ENCODE data around the gene CLEC4M. TPM values are rescaled to one million over a fixed set of nuclear protein-coding genes. Genes with fewer than 3 reads are reported as not detected.
"Not testable (repeated sequence)": the region's sequence is repeated elsewhere in the genome, so short reads cannot be mapped to it uniquely, and the experiment has no call there.

CLEC4M gene
- polyA plus RNA-seq, 2 donors: 0.04 TPM; not detected in 1

DNA sequence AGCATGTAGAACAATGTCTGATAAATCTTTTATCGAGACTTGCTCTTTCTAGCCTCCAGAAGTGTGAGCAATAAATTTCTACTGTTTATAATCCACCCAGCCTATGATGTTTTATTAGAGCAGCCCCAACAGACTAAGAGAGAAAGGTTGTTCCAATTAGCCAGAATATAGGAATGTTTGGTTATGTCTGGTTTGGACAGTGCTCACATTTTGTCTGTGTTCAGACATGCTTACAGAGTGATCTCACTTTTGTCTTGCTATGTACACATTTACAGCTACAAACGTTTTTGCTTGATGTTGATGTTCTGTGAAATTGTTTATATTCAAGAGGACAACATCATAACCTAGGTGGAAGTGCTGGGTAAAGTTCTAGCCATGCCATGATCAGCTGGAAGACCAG is 48.9 kb downstream of the CLEC4M start:
- no peaks in the 10 kb centered on the region for H3K4me1 ChIP-seq (ENCODE audit: control insufficient read depth in 2 of 2, insufficient read depth in 2 of 2, low read length in 1 of 2)
- no peaks in the 10 kb centered on the region for H3K27me3 ChIP-seq (ENCODE audit: control insufficient read depth in 1 of 2, insufficient read depth in 2 of 2, low read length in 2 of 2)
- no peaks in the 10 kb centered on the region for H3K36me3 ChIP-seq (ENCODE audit: control insufficient read depth in 2 of 2, insufficient read depth in 2 of 2, low read length in 1 of 2)
- no peak overlapping the region for H3K27ac ChIP-seq (ENCODE audit: low read depth in 2 of 2, low read length in 1 of 2)
- H3K4me3 ChIP-seq (ENCODE audit: low read depth in 1 of 2, low read length in 2 of 2): no peak overlapping the region
- WGBS, 2 donors: 39 to 40% methylated on average over 2 of the region's 2 CpGs
- peaks cover 2 to 5% of the 10 kb centered on the region in 2 donors for H3K9me3 ChIP-seq (ENCODE audit: control insufficient read depth in 2 of 2, insufficient read depth in 1 of 2, low read depth in 1 of 2, low read length in 1 of 2)

DNA sequence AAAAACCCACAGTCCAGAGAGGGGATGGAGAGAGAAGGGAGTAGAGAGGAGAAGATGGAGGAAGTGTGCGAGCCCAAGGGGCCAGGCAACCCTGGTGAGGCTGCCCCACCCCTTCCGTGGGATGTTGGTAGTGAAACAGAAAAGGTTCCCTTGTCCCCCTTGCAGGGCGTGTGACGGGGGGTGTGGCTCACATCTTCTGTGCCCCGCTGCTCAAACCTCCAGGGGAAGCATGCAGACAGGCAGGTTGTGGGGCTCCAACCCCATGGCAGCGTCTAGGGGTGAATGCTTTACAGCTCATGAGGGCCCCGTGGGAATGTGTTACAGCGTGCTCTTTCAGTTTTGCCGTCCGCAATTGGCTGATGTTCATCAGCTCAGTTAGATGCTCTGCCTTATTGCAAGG is 52.3 kb downstream of the CLEC4M start:
- H3K4me3 ChIP-seq (ENCODE audit: low read depth in 1 of 2, low read length in 2 of 2): no peak overlapping the region
- no peaks in the 10 kb centered on the region for H3K27me3 ChIP-seq (ENCODE audit: control insufficient read depth in 1 of 2, insufficient read depth in 2 of 2, low read length in 2 of 2)
- H3K9me3 ChIP-seq (ENCODE audit: control insufficient read depth in 2 of 2, insufficient read depth in 1 of 2, low read depth in 1 of 2, low read length in 1 of 2): peaks cover 4 to 11% of the 10 kb centered on the region in 2 donors
- no peaks in the 10 kb centered on the region for H3K36me3 ChIP-seq (ENCODE audit: control insufficient read depth in 2 of 2, insufficient read depth in 2 of 2, low read length in 1 of 2)
- no peaks in the 10 kb centered on the region for H3K4me1 ChIP-seq (ENCODE audit: control insufficient read depth in 2 of 2, insufficient read depth in 2 of 2, low read length in 1 of 2)
- WGBS, 2 donors: 42 to 50% methylated on average over 10 of the region's 10 CpGs
- no peak overlapping the region for H3K27ac ChIP-seq (ENCODE audit: low read depth in 2 of 2, low read length in 1 of 2)

DNA sequence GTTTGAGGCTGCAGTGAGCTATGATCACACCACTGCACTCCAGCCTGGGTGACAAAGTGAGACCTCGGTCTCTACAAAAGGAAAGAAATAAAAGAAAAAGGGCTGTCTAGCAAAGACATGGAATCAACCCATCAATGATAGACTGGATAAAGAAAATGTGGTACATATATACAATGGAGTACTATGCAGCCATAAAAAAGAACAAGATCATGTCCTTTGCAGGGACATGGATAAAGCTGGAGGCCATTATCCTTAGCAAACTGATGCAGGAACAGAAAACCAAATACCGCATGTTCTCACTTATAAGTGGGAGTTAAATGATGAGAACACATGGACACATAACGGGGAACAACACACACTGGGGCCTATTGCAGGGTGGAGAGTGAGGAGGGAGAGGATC is 53.0 kb downstream of the CLEC4M start:
- not testable (repeated sequence) for H3K4me1 ChIP-seq (ENCODE audit: control insufficient read depth in 2 of 2, insufficient read depth in 2 of 2, low read length in 1 of 2); H3K4me3 ChIP-seq (ENCODE audit: low read depth in 1 of 2, low read length in 2 of 2); H3K27me3 ChIP-seq (ENCODE audit: control insufficient read depth in 1 of 2, insufficient read depth in 2 of 2, low read length in 2 of 2); H3K27ac ChIP-seq (ENCODE audit: low read depth in 2 of 2, low read length in 1 of 2); H3K36me3 ChIP-seq (ENCODE audit: control insufficient read depth in 2 of 2, insufficient read depth in 2 of 2, low read length in 1 of 2)
- peaks cover 4 to 11% of the 10 kb centered on the region in 2 donors for H3K9me3 ChIP-seq (ENCODE audit: control insufficient read depth in 2 of 2, insufficient read depth in 1 of 2, low read depth in 1 of 2, low read length in 1 of 2)
- 94 to 96% methylated on average over 3 of the region's 3 CpGs for WGBS, 2 donors

DNA sequence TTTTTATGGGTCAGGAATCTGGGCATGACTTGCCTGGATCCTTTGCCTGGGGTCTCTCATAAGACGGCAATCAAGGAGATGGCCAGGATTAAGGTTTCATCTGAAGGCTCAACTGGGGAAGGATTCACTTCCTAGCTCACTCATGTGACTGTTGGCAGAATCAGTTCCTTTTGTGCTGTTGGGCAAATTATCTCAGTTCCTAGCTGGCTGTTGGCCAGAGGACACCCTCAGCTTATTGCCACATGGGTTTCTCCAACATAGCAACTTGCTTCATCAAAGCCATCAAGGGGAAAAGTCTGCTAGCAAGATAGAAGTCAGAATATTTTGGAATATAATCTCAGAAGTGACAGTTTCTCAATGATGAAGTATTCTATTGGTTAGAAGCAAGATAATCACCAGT is 54.8 kb downstream of the CLEC4M start:
- 91 to 96% methylated on average over 1 of the region's 1 CpG for WGBS, 2 donors

DNA sequence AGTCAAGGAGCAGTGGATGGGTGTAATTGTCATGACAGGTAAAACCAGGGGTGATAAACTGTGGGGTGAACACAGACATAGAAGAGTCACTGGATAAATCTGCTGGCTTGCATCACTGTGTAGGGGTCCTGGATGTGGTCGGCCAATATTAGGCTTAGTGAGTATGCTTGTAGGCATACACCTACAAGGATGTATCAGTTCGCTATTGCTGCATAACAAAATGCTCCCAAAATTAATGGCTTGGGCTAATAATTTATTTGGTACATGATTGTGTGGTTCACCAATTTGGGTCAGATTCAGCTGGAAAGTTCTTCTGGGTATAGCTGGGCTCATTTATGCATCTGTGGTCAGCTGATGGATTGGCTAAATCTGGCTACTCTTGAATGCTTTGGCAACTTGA is 55.8 kb downstream of the CLEC4M start:
- Histone ChIP-seq H3K9me3 (ENCODE audit: control insufficient read depth in 2 of 2, insufficient read depth in 1 of 2, low read depth in 1 of 2, low read length in 1 of 2) (peaks cover 2 to 6% of the 10 kb centered on the region in 2 donors), H3K27me3 (ENCODE audit: control insufficient read depth in 1 of 2, insufficient read depth in 2 of 2, low read length in 2 of 2) (no peaks in the 10 kb centered on the region), H3K36me3 (ENCODE audit: control insufficient read depth in 2 of 2, insufficient read depth in 2 of 2, low read length in 1 of 2) (no peaks in the 10 kb centered on the region), H3K4me3 (ENCODE audit: low read depth in 1 of 2, low read length in 2 of 2) (no peak overlapping the region), H3K4me1 (ENCODE audit: control insufficient read depth in 2 of 2, insufficient read depth in 2 of 2, low read length in 1 of 2) (no peaks in the 10 kb centered on the region), H3K27ac (ENCODE audit: low read depth in 2 of 2, low read length in 1 of 2) (no peak overlapping the region)
- 62 to 77% methylated on average over 2 of the region's 2 CpGs for WGBS, 2 donors

More for the DNA sequence above, 54.8 kb downstream of the CLEC4M start:
- H3K4me1 ChIP-seq (ENCODE audit: control insufficient read depth in 2 of 2, insufficient read depth in 2 of 2, low read length in 1 of 2): no peaks in the 10 kb centered on the region
- H3K27me3 ChIP-seq (ENCODE audit: control insufficient read depth in 1 of 2, insufficient read depth in 2 of 2, low read length in 2 of 2): no peaks in the 10 kb centered on the region
- H3K36me3 ChIP-seq (ENCODE audit: control insufficient read depth in 2 of 2, insufficient read depth in 2 of 2, low read length in 1 of 2): no peaks in the 10 kb centered on the region
- no peak overlapping the region for H3K27ac ChIP-seq (ENCODE audit: low read depth in 2 of 2, low read length in 1 of 2)
- H3K4me3 ChIP-seq (ENCODE audit: low read depth in 1 of 2, low read length in 2 of 2): no peak overlapping the region
- H3K9me3 ChIP-seq (ENCODE audit: control insufficient read depth in 2 of 2, insufficient read depth in 1 of 2, low read depth in 1 of 2, low read length in 1 of 2): peaks cover 2 to 6% of the 10 kb centered on the region in 2 donors

Other genes starting within 250 kb of the CLEC4M start
- gene ZNF358, start 247.1 kb upstream of the CLEC4M start, polyA plus RNA-seq: 10 to 100 TPM; 19.6 to 25.6 TPM
- 10 to 100 TPM; 13.4 to 17.2 TPM for gene MCOLN1, start 240.6 kb upstream of the CLEC4M start, polyA plus RNA-seq
- gene PNPLA6, start 227.5 kb upstream of the CLEC4M start, polyA plus RNA-seq: 10 to 100 TPM; 27.2 to 47.7 TPM
- gene CAMSAP3, start 167.4 kb upstream of the CLEC4M start, polyA plus RNA-seq: 10 to 100 TPM; 24.3 to 40.9 TPM
- gene XAB2, start 133.7 kb upstream of the CLEC4M start, polyA plus RNA-seq: 10 to 100 TPM; 26.9 to 28.1 TPM
- gene PET100, start 133.4 kb upstream of the CLEC4M start, polyA plus RNA-seq: 100 to 1,000 TPM in 1 of 2 donors, 10 to 100 TPM in 1; 81.3 to 234 TPM
- 1 to 10 TPM in 1 of 2 donors, under 1 TPM in 1; 0.58 to 1.3 TPM for gene PCP2, start 129.5 kb upstream of the CLEC4M start, polyA plus RNA-seq
- gene STXBP2, start 126.1 kb upstream of the CLEC4M start, polyA plus RNA-seq: 10 to 100 TPM; 73.2 to 88.7 TPM
- gene RETN, start 94.2 kb upstream of the CLEC4M start, polyA plus RNA-seq: 1 to 10 TPM in 1 of 2 donors, under 1 TPM in 1; 0.65 to 2.1 TPM
- gene MCEMP1, start 86.2 kb upstream of the CLEC4M start, polyA plus RNA-seq: under 1 TPM; 0.09 to 0.53 TPM
- 100 to 1,000 TPM; 133 to 137 TPM for gene TRAPPC5, start 82.4 kb upstream of the CLEC4M start, polyA plus RNA-seq
- under 1 TPM in 1 of 2 donors, not detected in 1; 0.02 TPM for gene FCER2, start 61.1 kb upstream of the CLEC4M start, polyA plus RNA-seq
- gene CLEC4G, start 31.1 kb upstream of the CLEC4M start, polyA plus RNA-seq: under 1 TPM in 1 of 2 donors, not detected in 1; 0.27 TPM
- under 1 TPM; 0.22 to 0.27 TPM for gene CD209, start 15.7 kb upstream of the CLEC4M start, polyA plus RNA-seq
- gene EVI5L, start 67.0 kb downstream of the CLEC4M start, polyA plus RNA-seq: 1 to 10 TPM; 8.5 to 8.8 TPM
- gene PRR36, start 111.1 kb downstream of the CLEC4M start, polyA plus RNA-seq: under 1 TPM; 0.14 to 0.16 TPM
- 1 to 10 TPM; 3.3 to 4.7 TPM for gene LRRC8E, start 125.3 kb downstream of the CLEC4M start, polyA plus RNA-seq
- gene MAP2K7, start 140.6 kb downstream of the CLEC4M start, polyA plus RNA-seq: 10 to 100 TPM; 12.8 to 35.1 TPM
- gene TGFBR3L, start 151.6 kb downstream of the CLEC4M start, polyA plus RNA-seq: under 1 TPM in 1 of 2 donors, not detected in 1; 0.08 TPM
- gene SNAPC2, start 157.1 kb downstream of the CLEC4M start, polyA plus RNA-seq: 10 to 100 TPM in 1 of 2 donors, 1 to 10 TPM in 1; 5.6 to 11.3 TPM
- 1 to 10 TPM; 1.4 to 3.0 TPM for gene CTXN1, start 162.9 kb downstream of the CLEC4M start, polyA plus RNA-seq
- gene TIMM44, start 180.4 kb downstream of the CLEC4M start, polyA plus RNA-seq: 10 to 100 TPM; 42.1 to 53.4 TPM
- 10 to 100 TPM in 1 of 2 donors, 1 to 10 TPM in 1; 6.5 to 25.8 TPM for gene ELAVL1, start 242.4 kb downstream of the CLEC4M start, polyA plus RNA-seq